Vagina (tissue), 2 donors: ENCODE data around the gene ISG20.

Experiments used
- CTCF ChIP-seq, 3 experiments: fragments of 450-650 bp in 2 of 3; fragments of 200-600 bp in 1 of 3; sonication (generic) in 1 of 3; IDR thresholded peaks; one replicate each; pipeline ENCODE4 v1.5.1; 2017 to 2019; ENCODE audit warnings: antibody characterized with exemption in 3 of 3, mild to moderate bottlenecking in 2 of 3, moderate library complexity in 2 of 3
- POLR2A ChIP-seq, 2 donors: fragments of 450-650 bp; IDR thresholded peaks; one replicate each; pipeline ENCODE4 v1.6.1; 2017; ENCODE audit warnings: antibody characterized with exemption in 2 of 2, mild to moderate bottlenecking in 2 of 2, moderate library complexity in 2 of 2
- POLR2AphosphoS5 ChIP-seq, 2 donors: sonication (generic); formaldehyde crosslinking; IDR thresholded peaks; one replicate each; pipeline ENCODE4 v1.9.0; 2017; ENCODE audit warnings: antibody characterized with exemption in 2 of 2, mild to moderate bottlenecking in 2 of 2, low read depth in 1 of 2; ENCODE audit not compliant: insufficient read depth in 1 of 2

- TF ChIP-seq POLR2AphosphoS5 (IDR thresholded peaks at IDR 0.05; ENCODE audit: insufficient read depth in 1 of 2, low read depth in 1 of 2) (no peak), POLR2A (IDR thresholded peaks at IDR 0.05) (no peak), CTCF (IDR thresholded peaks at IDR 0.05) (no peak)
Measured at GRCh38 chr15:88680241-88681001, 41.6 kb downstream of the ISG20 start.
